Esophagus (tissue), 2 donors: ENCODE data around the gene CEP120. TPM values are rescaled to one million over a fixed set of nuclear protein-coding genes. Genes with fewer than 3 reads are reported as not detected.

Experiments used
- H3K27ac ChIP-seq, 2 donors: one replicate each; pipeline ENCODE4 v1.5.1; 2013; ENCODE audit warnings: low read depth in 2 of 2, mild to moderate bottlenecking in 2 of 2, inconsistent platforms in 1 of 2, low read length in 1 of 2, moderate library complexity in 1 of 2
- H3K27me3 ChIP-seq, 2 donors: one replicate each; pipeline ENCODE4 v1.6.1; 2013; ENCODE audit warnings: low read length in 2 of 2, control low read depth in 1 of 2, mild to moderate bottlenecking in 1 of 2; ENCODE audit not compliant: insufficient read depth in 2 of 2, control insufficient read depth in 1 of 2
- H3K36me3 ChIP-seq, 2 donors: one replicate each; pipeline ENCODE4 v1.6.1; 2013; ENCODE audit warnings: low read length in 1 of 2; ENCODE audit not compliant: control insufficient read depth in 2 of 2, insufficient read depth in 2 of 2
- H3K4me1 ChIP-seq, 2 donors: one replicate each; pipeline ENCODE4 v1.6.1; 2013; ENCODE audit warnings: low read length in 1 of 2; ENCODE audit not compliant: control insufficient read depth in 2 of 2, insufficient read depth in 2 of 2
- H3K4me3 ChIP-seq, 2 donors: one replicate each; pipeline ENCODE4 v1.5.1; 2013; ENCODE audit warnings: low read length in 2 of 2, mild to moderate bottlenecking in 2 of 2, low read depth in 1 of 2, moderate library complexity in 1 of 2
- H3K9me3 ChIP-seq, 2 donors: one replicate each; pipeline ENCODE4 v1.6.1; 2013; ENCODE audit warnings: mild to moderate bottlenecking in 2 of 2, low read depth in 1 of 2, low read length in 1 of 2, moderate library complexity in 1 of 2; ENCODE audit not compliant: control insufficient read depth in 2 of 2, insufficient read depth in 1 of 2
- WGBS, 2 donors: extraction: QIAGEN DNeasy Blood & Tissue Kit; methylation state at CpG; one replicate each; pipeline ENCODE4 v1.1.7; 2013; 5-methylcytosine and 5-hydroxymethylcytosine counted together
- polyA plus RNA-seq, 2 donors: library from polyadenylated mRNA; stranded (reverse); fragments of 200-250 nt; gene quantifications; one replicate each; pipeline ENCODE4 v1.2.3, GENCODE V29; 2013
- donor health status: healthy with polysubstance abuse.
- donor health status: Bipolar disorder and iron deficiency.

The CEP120 gene
- polyA plus RNA-seq, 2 donors = 2.6 to 2.9 TPM

DNA sequence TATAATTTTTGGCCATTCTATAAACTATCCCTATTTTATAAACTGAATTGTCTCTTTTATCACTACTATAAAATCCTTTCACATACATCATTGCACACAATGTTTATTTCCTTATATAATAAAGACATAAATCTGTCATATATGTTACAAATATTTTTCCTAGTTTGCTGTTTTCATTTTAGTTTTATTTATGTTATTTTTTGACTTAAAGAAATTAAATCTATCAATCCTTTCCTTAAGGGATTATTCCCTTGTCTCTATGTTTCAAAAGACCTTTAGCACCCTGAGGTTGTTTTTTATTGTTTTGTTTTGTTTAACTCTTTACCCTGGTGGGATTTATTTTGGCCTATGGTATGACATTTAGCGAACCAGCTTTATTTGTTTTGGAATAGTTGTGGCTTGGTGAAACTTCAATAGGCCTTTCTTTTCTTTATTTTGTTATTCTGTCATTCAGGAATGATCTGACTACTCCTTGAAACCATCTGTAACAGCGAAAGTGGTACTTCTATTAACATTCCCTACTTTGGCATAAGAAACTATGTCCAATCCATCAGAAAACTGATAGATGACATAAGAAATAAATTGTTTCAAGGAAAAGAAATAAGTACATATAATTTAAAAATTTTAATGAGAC is 125.9 kb downstream of the CEP120 start:
- H3K4me1 ChIP-seq = no peaks in the 10 kb centered on the region
- H3K36me3 ChIP-seq = no peaks in the 10 kb centered on the region
- no peaks in the 10 kb centered on the region for H3K27me3 ChIP-seq
- 74 to 81% methylated on average over 2 of the region's 2 CpGs for WGBS, 2 donors
- H3K4me3 ChIP-seq = no peak overlapping the region
- no peak overlapping the region for H3K27ac ChIP-seq
- no peaks in the 10 kb centered on the region for H3K9me3 ChIP-seq

Other genes starting within 250 kb of the CEP120 start
- 1 to 10 TPM; 6.4 to 7.9 TPM for gene CSNK1G3, start 88.8 kb upstream of the CEP120 start, polyA plus RNA-seq